Activated CD8-positive, alpha-beta memory T cell treated with anti-CD3 and anti-CD28 coated beads, Interleukin-2, amount 50 U/mL, for 4 hours (primary cell): ENCODE results near the gene PNMA6E.

Source experiments
- DNase-seq: peaks from one replicate; pipeline ENCODE4 v3.0.0-alpha.2; 2020

The PNMA6E gene

DNA sequence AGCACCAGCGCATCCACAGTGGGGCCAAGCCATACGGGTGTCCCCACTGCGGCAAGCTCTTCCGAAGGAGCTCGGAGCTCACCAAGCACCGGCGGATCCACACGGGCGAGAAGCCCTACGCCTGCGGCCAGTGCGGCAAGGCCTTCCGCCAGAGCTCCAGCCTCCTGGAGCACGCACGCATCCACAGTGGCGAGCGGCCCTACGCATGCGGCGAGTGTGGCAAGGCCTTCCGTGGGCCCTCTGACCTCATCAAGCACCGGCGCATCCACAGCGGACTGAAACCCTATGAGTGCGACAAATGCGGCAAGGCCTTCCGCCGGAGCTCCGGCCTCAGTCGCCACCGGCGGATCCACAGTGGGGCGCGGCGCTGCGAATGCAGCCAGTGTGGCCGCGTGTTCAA lies 53.6 kb downstream of the PNMA6E start:
- DNase-seq: no peak
